ENCODE data around the gene MCMBP.
"Not testable (repeated sequence)": the region's sequence is repeated elsewhere in the genome, so short reads cannot be mapped to it uniquely, and the experiment has no call there.

MCMBP gene

DNA sequence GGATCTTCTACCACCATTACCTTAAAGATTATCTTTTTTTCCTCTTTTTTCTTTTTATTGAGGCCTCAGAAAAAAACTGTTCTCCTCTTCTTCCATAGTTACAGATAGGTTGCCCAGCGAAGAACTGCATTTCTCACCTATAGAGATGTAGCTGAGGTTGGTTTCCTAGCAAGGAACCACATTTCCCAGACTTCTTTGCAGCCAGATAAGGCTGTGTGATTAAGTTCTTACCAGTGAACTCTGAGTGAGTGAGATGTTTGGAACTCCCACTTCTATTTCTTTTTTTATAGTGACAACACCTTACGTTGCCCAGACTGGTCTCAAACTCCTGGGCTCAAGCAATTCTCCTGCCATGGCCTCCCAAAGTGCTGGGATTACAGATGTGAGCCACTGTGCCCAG is 5.9 kb upstream of the MCMBP start:
- no peak for DNase-seq (ENCODE audit: low read depth)

DNA sequence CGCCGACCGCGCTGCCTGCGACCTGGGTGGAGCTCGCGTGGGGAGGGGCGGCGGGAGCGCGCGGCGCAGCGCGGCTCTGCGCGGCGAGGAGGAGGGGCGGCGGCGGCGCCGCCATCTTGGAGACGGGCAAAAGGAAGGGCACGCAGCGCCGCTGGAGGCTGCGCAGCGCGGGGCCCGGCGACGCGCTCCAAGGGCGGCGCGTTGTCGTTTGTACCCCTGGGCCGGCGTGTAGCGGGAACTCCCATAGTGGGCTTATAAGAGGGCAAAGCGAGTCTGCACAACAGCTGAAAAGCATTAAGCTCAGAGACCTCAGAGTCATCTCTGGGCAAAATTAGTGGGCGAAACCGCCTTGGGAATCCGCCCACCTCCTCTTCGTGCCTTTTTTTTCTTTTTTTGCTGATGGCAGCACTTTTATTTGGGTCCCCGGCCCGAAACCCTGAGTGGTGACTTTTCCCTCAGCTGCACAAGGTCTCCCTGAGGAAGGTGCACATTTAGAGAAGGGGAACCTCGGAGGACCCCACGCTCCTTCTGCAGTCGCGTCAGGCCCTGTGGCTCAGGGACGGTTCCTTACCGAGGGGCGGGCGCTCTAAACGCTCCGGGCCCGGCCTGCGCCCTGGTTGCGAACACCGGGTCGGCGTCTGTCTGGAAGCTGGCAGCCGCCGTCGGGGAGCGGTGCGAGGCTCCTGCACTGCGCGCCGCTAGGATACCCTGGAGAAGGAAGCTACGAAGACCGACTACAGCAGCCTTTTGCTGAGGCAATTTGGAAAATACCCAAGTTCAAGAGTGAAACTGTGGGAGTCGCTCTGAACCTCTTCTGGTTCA is 428 bp upstream of the MCMBP start:
- DNase-seq (ENCODE audit: low read depth) = peak; percentile 87

DNA sequence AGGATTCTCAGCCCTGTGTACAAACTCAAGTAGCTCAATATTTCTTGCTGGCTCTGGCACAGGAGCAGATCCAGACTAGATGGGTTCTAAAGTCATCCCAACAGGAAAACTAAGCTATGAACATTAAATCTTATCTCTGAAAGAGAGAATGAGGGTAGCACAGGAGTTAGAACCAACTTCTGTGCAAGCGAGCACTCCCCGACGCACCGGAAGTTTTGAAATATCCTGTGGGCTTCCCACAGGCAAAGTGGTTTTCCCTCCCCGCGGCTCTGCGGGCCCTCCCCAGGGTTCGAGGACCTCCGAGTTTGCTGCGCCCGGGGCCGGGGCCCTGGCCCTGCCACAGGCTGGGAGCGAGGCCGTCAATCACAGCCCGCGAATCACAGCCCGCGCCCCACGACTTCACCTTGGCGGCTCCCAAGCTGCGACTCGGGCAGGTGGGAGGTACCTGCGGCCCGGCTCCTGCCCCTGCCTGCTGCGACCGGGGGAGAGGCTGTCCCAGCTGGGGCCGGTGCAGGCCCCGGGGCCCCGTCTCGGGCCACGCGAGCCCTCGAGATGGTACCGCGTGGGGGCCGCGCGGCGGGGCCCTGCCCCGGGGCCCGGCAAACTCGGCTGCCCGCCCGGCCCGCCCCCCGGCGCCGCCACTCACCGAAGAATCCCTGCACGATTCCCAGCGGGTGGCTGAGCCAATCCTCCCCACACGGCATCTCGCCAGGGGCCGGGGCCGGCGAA is 598 bp downstream of the MCMBP start:
- peak; percentile 41 for DNase-seq (ENCODE audit: low read depth)

DNA sequence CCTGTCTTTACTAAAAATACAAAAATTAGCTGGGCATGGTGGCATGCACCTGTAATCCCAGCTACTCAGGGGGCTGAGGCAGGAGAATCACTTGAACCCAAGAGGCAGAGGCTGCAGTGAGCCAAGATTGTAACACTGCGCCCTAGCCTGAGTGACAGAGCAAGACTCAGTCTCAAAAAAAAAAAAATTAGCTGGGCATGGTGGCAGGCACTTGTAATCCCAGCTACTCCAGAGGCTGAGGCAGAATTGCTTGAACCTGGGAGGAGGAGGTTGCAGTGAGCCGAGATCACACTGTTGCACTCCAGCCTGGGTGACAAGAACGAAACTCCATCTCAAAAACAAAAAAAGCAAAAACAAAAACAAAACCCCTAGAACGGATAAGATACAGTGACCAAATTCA is 3.2 kb downstream of the MCMBP start:
- not testable (repeated sequence) for DNase-seq (ENCODE audit: low read depth)

DNA sequence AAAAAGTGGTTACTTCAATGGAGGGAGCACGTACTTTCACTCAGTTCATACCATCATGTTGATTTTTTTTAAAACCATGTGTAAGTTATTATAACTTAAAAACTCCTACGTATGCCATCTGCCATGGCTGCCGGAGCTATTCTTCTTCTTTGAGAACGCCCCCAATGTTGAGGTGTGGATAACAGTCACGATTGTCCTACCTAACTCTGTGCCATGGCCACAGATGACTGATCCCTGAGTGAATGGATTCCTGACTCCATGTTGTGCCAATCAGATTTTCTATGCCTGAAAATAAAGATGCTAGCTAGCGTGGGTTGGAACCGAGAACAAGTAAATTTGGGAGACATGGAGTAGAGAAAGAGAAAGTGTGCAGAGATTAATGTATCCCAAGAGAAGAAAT is 5.3 kb downstream of the MCMBP start:
- no peak for DNase-seq (ENCODE audit: low read depth)

DNA sequence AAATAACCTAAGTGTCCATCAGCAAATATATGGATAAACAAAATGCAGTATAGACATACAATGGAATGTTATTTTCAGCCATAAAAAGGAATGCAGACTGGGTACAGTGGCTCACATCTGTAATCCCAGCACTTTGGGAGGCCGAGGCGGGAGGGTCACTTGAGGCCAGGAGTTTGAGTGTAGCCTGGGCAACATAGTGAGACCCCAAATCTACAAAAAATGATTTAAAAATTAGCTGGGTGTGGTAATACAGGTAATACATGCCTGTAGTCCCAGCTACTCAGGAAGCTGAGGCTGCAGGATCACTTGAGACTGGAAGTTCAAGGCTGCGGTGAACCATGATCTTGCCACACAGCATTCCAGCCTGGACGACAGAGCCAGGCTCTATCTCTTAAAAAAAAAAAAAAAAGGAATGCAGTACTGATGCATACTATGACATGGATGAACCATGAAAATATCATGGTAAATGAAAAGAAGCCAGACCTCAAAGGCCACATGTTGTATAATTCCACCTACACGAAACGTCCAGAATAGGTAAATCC is 6.9 kb downstream of the MCMBP start:
- DNase-seq (ENCODE audit: low read depth) = no peak

DNA sequence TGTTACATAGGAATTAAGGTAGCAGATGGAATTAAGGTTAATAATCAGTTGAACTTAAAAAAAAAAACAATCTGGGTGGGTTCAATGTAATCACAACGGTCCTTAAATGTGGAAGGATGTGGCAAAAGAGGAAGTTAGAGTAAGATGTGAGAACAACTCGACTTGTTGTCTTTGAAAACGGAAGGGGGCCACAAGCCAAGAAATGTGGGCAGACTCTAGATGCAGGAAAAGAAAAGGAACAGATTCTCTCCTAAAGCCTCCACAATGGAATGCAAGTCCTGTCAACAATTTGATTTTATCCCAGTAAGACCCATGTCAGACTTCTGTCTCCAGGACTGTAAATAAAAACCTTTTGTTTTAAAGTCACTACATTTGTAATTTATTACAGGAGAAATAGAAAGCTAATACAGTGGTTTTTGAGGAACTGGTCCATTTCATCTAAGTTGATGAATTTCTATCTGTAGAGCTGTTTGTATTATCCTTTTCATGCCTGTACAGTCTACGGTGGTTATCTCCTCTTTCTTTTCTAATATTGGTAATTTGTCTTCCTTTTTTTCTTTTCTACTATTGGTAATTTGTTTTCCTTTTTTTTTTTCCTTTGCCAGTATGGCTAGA is 8.6 kb downstream of the MCMBP start:
- no peak for DNase-seq (ENCODE audit: low read depth)

DNA sequence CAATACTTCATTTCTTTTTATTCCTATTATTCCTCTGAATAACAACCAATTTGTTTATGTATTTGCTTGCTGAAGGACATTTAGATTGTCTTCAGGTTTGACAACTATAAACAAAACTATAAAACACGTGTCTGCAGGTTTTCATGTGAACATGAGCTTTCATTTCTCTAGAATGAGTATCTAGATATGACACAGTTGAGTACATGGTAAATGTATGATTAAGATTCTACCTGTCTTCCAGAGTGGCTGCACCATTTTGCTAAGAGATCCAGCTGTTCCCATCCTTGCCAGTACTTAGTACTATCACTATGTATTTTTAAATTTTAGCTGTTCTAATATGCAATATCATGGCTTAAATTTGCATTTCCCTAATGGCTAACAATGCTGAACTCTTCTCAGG is 10.1 kb downstream of the MCMBP start:
- no peak for DNase-seq (ENCODE audit: low read depth)

DNA sequence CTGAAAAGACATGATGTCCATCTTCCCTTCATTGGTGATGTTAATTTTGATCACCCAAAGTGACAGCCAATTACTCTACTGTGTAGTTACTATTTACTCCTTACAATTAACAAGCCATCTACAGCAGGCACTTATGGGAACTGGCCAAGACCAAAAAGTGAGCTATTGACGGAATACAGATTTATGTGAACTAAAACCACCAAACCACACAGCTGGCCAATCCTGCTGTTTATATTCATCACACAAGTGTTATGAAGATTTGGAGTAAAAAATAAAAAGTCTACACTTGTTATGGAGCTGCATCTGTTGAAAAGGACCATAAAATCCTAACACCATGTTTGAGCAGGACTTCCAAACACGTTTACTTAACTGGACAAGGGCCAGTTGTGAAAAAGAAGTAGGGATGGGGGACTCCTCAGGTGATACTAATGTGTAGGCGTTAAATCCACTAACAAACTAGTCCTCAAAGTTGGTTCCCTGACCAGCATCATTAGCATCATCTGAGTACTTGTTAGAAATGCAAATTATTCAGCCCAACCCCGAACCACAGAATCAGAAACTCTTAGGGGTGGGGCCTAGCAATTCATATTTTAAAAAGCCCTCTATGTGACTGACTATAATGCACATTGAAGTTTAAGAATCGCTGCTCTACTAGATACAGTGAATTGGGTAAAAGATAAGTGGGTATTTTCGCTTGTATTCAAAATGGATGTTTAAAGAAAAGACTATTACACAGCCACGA is 11.6 kb downstream of the MCMBP start:
- no peak for DNase-seq (ENCODE audit: low read depth)

DNA sequence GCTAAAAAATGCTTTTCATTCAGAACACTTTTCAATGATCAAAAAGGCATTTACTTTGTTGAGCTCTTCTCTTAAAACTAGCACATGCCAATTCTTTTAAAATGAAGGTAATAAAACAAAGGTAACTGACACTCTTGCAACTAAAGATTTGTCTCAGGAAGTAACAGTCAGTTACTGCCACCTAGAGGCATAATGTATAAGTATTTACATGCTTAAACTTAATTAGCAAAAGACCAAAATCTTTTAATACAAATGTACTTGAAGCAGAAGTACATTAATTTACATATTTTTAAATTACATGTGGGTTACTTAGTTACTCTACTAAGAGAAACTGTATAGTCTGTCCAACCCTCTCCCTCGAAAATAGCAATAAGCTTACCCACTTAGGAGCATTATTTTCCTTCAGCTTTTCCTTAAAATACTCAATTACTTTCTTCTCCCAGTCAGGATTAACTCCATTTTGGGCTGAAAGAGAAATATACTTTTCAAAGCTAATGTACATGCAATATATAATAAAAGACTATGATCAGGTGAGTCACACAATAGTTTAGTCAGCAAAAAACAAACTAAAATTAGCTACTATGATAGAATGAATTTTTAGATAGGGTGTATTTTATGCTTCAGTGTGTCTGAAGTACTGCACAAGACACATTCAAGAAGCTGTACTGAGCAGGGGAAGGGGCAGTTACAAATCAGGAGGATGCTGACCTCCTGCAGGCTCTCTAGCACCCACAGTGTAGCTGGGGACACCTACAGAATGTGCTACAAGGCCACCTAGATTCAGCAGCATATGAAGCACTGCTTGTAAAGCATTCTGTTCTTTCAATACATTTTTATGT is 13.0 kb downstream of the MCMBP start:
- no peak for DNase-seq (ENCODE audit: low read depth)

DNA sequence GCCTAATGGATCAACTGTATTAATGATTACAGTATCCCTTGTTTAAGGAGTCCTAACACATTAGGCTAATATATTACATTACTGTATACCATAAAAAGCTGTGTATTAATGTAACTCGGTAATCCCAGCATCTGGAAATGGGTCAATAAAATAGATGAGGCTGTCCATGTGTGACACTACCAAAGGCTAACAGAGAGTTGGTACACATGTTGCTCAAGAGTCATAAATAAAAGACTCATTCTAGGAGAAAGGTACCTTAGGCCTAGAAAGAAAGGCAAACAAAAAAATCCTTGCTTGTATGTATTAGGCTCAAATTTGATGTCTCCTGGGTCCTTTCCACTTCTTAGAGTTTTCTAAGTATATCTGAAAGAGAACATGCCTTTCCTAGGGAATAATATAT is 14.6 kb downstream of the MCMBP start:
- no peak for DNase-seq (ENCODE audit: low read depth)

DNA sequence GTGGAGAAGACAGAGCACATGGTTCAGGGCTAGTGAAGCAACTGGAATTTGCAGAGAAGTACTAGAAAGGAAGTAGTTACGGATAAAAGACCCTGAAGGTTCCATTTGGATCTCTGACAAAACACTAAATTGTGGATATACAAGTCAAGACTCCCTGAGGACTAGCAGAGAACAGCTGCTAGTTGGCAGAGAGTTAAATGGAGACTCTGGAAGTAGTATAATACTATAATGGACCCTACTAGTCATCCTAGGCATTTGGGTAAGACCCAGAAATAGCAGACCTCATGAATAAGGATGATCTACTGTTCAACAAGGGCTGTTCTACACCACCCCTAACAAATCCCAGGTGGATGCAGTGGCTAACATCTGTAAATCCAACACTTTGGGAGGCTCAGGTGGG is 19.1 kb downstream of the MCMBP start:
- no peak for DNase-seq (ENCODE audit: low read depth)

DNA sequence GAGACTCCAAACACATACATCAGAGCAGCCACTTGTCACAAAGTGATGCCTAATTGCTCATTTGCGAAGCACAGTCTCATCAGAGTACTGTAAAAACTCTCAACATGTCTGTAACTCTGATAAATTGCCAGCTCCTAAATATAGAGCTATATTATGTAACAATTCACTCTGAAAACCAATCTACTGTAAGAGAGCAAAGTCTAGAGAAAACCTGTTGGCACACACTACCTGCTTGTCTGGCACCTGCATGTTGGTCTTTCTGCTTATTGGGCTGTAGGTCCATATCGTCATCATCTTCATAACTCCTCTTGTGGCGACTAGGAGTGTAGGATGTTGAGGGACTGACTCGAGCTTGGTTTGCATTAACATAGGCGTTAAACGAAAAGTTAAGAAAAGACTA is 19.8 kb downstream of the MCMBP start:
- DNase-seq (ENCODE audit: low read depth) = no peak

DNA sequence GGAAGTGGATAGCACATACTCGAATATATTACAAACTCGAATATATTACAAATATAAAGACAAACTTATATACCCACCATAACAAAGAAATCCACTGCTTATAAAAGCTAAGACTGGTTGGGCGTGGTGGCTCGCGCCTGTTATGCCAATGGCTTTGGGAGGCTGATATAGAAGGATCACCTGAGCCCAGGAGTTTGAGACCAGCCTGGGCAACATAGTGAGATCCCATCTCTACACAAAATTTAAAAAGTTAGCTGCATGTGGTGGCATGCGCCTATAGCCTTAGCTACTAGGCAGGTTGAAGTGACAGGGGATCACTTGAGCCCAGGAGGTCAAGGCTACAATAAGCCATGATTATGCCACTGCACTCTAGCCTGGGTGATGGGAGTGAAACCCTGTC is 20.4 kb downstream of the MCMBP start:
- DNase-seq (ENCODE audit: low read depth) = no peak

DNA sequence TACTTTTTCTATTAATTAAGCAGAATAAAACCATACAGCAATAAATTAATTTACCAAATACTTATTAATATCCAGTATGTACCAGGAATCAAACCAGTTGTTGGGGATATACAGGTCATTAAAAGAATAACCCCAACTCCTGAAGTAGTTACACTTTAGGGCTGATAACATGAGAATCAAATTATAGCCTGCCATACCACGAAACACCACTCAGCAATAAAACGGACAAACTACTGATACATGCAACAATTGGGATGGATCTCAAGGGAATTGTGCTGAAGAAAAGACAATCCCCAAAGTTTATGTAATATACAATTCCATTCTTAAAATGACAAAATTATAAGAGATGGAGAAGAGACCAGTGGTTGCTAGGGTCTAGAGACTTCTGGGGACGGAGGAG is 22.7 kb downstream of the MCMBP start:
- no peak for DNase-seq (ENCODE audit: low read depth)

DNA sequence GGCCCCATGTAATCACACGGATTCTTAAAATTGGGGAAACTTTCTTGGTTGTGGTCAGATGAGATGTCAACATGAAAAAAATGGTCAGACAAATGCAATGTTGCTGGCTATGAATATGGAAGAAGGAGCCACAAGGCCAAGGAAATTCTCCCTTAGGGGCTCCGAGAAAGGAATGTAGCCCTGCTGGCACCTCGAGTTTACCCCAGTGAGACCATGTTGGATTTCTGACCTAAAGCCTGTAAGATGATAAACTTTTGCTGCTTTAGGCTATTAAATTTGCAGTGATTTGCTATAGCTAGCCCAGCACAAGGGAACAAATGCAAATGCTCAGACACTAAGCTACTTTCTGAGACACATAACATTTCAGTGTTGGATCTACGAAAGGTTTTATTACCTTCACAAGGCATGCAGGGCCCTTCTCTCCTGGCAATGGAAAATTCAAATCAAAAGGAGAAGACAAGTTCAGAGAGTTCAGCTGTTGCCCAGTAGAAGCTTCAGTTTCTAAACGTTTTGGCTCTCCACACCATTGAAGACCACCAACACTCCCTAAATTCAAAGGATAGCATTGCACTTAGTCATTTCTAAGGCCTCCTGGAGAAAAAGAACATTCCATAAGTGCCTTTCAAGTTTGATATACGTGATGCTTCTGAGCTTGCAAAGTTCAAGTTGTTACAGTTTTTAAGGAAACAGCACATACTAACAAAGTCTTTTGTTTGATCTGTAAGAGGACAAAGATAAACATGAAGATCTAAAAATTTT is 23.4 kb downstream of the MCMBP start:
- no peak for DNase-seq (ENCODE audit: low read depth)

DNA sequence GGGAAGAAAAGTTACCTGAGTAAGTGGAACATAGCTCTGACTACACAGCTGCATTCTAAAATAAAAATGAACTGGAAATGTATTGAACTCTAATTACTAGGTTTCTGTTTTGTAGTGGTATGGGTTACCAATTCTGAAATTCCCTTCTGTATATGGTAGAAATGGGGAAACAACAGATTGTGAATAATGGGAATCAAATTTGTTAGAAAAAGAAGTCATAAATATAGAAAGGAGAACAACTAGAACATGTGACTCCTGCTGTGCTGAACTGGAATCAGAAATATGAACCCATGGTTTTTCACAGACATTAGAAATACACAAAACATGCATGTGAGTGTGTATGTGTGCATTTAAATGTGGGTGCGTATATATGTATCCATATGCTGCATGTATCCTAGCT is 27.0 kb downstream of the MCMBP start:
- DNase-seq (ENCODE audit: low read depth) = no peak

DNA sequence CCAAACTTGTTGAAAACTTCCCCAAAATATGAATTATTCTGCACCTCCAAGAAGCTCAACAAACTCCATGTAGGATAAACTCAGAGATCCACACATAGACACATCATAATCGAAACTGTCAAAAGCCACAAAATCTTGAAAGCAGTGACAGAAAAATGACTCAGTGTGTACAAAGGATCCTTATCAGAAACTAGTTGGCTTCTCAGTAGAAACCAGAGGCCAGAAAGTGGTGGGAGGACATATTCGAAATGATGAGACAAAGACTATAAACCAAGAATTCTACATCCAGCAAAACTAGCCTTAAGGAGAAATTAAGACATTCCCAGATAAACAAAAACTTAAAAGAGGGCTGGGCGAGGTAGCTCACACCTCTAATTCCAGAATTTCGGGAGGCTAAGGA is 38.5 kb downstream of the MCMBP start:
- no peak for DNase-seq (ENCODE audit: low read depth)

DNA sequence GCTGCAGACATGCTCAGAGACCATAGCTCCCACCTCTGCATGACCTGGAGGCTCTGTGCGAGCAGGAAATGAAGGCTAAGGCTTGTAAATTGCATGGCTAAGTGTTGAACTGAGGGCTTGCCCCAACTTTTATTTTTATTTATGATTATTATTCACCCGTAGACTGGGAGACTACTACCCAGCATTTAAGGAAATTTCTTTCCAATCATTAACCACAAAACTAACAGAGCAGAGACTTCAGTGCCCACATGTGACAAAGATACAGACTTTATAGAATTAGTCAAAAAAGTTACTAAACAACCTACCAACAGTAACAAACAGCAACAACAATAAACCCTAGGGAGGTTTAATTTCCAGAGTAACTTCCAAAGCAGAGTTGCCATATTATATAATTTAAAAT is 39.7 kb downstream of the MCMBP start:
- no peak for DNase-seq (ENCODE audit: low read depth)

DNA sequence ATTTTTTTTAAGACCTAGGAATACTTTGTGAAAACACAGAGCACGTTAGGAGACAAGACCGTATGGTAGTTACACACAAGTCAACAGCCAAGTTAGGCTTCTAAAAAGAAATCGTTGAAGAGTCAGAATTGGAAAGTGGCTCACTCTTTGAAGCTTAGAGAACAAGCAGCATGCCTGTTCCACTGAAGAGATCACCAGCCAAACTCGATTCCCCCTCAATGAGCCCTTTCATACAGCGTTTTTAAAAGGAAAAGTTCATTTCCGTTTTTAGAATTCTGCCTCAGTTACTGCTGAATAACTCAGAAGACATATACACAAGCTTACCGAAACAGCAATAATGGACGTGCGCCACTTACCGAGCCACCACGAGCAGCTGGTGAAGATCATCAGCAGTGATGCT is 41.0 kb downstream of the MCMBP start:
- no peak for DNase-seq (ENCODE audit: low read depth)

DNA sequence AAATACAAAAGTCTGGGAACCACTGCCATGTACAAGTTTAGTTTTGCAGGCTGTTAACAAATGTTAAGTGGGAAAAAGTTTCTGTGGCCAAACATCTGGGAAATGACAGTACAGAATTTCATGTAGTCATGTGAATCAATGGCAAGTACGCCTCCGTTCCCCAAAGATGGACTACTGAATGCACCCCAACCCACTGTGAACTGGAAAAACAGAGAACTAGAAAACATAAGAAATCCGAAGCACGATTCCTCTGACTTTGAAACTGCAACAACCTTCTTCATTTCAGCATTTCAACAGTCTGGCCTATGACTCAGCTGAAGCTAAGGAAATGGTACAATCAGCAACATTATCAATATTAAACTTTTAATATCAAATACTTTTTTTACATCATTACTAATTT is 41.8 kb downstream of the MCMBP start:
- DNase-seq (ENCODE audit: low read depth) = no peak

All from activated T-helper 1 cell treated with Interleukin-2 at 50 U/mL for 16 hours (primary cell).